Mucosa of gallbladder (tissue), 1 donor: Measurements from ENCODE around the gene MAGI2. TPM values are rescaled to one million over a fixed set of nuclear protein-coding genes. Genes with fewer than 3 reads are reported as not detected.

Experiments used
- DNase-seq: peaks from one replicate; pipeline ENCODE4 v3.0.0-alpha.2; 2020; ENCODE audit warnings: low spot score
- total RNA-seq: library from RNA; stranded (reverse); gene quantifications from one replicate; pipeline ENCODE4 v1.2.1, GENCODE V29; 2021
- donor health status: DM: no; HTN: no; CAD: no.

Gene MAGI2
- total RNA-seq, 1 donor from 2014 or later = 10.6 TPM

DNA sequence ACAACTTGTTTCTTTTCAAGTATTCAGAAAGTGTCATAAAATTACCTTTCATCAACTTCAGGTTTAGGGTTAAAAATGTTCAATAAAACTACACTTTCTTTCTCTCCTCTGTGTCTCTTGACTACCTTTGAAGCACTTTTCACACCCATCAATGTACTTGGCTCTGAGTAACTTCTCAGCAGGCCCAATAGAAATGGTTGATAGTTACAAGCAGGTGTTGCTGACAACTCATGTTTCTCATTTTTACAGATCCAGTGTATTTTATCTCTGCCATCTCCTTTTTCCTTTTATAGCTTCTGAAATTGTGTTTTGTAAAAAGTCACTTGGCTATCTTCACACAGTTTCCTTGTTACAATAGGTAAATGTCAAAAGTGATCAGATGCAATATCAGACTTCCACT lies 1306.9 kb downstream of the MAGI2 start:
- no peak for DNase-seq

DNA sequence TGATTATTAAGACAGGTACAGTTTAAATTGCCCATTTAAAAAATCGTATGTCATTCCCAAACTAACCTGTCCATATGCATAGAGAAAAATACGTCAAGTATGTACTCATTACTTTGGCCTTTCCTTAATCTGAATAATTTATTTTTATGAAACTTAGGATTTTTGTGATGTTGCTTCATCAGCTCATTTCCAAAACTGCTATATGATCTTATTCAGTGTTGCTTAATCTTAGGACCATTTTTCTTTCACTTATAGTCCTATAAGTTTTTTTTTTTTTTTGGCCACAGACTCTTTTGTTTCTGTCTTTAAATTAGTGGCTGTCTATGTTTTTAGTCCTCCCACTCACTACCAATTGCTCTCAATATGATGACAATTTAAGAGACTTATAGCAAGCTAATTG lies 1309.8 kb downstream of the MAGI2 start:
- DNase-seq = no peak

DNA sequence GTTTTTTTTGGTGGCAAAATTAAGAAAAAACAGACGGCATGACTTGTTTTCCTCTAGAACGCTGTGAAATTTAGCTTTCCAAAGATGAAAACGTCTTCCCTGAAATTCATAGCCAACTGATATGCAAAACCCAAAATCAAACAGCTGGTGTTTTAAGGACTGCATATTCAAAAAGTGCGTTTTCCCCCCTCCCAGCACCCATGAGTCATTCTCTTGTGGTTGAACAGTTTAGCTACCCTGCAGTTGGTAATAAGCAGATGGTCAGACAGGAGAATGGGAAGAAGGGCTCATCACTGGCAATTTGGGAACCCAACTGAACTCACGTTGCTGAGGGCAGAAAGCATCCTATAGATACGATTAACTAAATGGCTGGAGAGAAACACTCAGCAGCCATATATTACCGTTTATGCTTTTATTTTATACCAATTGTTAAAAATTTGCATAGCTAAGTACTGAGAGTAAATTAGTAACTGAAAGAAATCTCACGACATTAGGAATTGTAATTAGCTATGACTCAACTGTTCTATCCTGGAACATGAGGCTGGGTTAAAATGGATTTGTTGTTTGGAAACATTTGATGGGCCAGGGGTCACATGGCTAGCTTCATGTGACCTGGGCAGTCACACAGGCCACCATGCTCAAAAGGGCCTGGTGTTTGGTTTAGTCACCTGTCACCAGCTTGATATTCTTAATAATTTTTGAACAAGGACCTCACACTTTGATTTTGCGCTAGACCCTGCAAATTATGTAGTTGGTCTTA lies 1311.8 kb downstream of the MAGI2 start:
- DNase-seq = no peak

DNA sequence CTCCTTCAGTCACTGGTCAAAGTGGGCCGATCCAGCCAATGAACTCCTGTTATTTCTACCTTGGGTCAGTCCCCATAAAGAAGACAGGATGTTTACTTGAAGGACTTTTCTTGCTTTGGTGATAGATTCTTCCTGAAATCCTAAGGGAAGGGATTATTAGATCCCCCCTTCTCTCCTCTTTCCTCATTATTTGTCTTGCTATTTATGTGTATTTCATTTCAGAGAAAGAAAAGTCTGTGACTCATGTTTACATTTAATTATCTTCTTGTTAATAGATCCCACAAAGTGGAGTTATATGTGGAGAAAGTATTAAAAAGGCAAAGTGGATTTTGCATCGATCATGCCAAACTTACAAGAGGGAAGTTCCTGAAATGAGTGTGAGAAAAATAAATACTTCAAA lies 1313.4 kb downstream of the MAGI2 start:
- no peak for DNase-seq

DNA sequence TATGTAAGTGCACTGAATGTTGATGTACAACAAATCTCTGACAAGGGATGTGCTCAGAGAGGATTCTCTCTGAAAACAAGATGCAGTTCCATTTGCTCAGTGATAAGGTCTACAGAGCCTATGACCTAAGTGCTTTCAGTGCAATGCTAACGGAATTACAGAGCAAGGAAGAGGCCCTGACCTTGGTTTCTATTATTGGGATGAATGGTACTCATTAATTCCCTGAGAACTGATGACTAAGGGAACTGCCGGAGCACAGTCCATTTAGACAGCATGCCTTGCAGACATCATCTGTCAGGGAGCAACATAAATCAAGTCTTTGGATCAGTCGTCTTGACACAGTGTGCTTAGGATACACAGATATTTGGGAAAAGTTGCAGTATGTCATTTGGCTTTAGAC lies 1314.1 kb downstream of the MAGI2 start:
- no peak for DNase-seq

DNA sequence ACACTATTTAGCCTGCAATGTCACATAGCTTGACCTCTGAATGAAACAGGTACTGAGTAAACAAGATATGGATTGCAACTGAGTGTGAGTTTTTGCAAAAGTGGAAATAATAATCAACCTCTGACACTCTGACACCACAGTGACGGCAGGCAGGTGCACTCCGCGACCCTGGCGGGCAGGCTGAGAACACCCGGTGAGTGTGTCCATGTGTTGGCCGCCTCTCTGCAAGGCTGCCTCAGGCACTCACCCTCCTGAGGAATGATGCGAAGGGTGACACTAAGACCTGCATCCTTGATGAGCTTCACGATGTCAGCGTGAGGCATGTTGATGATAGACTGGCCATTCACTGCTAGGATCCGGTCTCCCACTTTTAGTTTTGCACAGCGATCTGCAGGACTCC lies 1318.7 kb downstream of the MAGI2 start:
- DNase-seq = no peak

DNA sequence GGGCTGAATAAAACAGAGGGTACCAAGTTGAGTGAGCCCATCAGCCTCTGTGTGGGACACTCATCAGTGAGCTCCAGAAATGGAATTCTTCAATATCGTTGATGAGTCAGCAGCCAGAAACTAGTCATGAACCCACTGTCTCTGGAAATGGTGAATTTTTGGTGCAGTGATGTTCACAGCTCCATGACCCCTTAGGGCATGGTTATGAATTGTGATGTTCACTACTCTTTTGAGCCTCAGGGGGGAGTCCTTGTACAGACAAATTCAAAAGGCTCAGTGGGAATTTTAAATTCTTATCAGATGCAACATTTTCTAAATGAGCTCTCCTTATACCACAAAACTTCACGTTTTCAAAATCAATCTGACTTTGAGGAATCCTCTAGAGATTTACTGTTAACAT lies 1319.2 kb downstream of the MAGI2 start:
- DNase-seq = no peak

DNA sequence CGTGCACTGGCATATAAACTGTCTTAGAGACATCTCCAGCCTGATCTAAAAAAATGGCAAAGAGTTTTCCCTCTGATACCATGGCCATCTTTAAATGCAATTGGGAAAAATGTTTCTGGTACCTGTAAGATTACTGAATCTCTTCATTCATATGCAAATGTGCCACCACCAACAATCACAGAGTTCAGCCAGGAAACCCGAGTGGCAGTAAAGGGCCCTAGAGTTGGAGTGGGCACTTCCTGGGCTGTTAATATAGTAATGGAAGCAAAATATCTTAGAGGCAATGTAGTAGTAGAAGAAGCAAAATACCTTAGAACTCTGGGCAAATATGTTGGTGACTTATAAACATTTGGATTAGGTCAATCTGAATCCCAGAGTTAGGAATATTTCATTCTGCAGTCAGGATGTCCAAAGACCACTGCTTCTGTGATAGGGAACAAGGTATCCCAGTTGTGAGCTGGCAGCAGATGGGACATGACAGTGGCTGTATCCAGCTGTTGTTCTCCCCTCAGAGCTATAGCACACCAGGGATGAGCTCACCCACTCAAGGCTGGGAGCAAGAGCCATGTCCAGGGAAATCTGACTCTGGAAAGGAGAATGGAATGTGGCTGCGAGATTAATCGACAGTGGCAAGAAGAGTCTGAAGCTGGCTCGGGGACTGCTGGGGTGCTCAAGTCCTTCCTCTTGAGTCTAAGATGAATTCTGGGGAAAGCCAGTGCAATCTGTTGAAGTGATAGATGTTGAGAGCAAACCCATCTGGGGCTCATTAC lies 1322.8 kb downstream of the MAGI2 start:
- DNase-seq = no peak

DNA sequence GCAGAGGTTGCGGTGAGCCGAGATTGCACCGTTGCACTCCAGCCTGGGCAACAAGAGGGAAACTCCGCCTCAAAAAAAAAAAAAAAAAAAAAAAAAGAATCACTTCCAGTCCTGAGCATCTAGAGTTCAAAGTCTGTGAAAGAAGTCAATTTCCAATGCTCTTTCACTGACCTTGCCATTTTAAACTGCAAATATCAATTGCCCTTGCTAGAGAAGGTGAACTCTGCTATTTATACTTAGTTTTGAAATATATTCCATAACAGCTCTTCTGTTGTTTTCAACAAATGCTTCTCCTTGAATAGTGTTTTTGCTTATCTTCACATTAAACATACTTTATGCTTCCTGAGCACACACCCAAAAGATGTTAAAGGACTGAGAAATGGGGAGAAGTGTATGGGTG lies 1323.6 kb downstream of the MAGI2 start:
- no peak for DNase-seq

DNA sequence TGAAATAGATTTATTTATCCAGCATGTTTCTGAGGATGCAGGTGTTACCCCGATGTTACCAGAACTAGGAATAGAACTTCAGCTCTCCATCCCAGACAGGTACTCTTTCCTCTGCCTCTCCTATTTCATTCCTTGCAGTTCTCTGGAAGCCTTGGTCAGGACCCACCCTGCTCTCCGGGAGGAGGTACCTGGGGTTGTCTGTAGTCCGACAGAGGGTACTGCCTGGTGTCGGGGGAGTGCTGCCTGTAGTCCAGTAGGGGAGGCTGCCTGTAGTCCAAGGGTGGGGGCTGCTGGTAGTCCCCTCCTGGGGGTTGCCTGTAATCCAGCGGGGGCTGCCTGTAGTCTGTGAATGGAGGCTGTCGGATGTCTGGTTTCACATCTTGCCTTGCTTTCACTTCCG lies 1326.5 kb downstream of the MAGI2 start:
- DNase-seq = no peak

DNA sequence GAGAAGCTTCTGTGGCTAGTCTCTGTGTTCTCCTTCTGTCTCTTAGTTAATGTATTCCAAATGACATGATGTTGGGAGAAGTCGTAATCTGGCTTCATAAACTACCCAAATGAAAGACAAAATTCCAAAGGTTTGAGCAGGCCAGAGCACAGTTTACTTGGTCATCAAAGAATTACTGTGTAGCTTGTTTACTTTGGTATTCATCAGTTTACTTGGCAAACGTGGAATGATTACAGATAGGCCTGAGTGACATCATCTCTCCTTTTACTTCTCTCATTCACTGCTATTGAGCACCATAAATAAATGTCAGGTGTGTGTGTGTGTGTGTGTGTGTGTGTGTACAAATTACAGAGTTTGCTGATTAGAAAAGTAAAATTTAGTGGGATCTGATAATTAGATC lies 1327.6 kb downstream of the MAGI2 start:
- DNase-seq = no peak

DNA sequence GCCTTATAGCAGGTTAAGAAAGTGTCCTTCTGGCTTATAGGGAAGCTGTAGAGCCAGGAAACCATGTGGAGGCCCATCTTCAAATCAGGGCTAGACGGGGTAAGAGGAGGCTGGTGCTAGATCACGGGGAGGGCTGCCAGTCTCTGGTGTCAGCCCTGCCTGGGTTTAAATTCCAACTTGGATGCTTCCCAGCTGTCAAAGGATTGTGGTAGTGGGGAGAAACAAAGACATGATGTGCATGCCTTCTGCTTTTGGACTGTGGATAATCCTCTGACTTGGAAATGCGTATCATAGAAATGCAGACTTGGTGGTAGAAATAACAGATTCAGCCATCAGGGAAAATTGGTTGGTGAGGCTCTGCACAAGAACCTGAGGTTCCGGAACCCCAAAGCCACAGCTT lies 1329.3 kb downstream of the MAGI2 start:
- no peak for DNase-seq

DNA sequence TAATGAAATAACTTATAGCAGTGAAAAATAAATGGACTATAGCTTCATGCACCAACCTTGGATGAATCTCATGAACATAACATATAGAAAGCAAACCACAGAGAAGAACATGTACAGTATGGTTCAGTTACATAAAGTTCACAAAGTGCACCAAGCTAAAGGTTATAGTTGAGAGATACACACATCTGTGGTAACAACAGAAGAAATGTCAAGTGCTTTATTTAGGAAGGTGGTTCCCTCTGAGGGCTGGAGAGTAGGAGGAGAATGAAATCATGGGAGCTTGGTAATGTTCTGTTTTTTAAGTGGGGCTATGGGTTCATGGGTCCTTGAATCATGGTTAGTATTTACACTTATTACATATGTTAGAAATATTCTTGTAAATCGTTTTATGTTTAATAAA lies 1331.6 kb downstream of the MAGI2 start:
- DNase-seq = no peak

DNA sequence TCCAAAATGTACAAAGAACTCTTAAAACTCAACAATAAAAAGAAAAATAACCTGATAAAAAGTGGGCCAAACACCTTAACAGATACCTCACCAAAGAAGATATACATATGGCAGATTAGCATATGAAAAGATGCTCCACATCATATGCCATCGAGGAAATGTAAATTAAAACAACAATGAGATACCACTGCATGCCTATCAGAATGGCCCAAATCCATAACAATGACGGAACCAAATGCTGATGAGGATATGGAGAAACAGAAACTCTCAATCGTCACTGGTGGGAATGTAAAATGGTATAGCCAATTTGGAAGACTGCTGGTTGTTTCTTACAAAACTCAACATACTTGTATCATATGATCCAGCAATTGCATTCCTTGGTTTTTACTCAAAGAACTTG lies 1335.0 kb downstream of the MAGI2 start:
- DNase-seq = no peak

DNA sequence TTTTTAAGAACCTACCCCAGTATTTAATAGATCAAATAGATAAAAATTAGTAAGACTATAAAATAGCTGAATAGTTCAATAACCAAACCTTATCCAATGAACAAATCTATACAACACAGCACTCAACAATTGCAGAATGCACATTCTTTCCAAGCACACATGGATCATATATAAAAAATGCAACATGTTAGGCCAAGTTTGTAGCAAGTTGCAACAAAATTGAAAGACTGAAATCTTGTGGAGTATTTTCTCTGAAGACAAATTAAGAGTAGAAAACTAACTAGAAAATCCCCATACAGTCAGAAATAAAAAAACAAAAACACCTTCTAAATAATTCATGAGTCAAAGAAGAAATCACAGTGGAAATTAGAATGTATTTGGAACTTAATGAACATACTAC lies 1337.6 kb downstream of the MAGI2 start:
- no peak for DNase-seq

DNA sequence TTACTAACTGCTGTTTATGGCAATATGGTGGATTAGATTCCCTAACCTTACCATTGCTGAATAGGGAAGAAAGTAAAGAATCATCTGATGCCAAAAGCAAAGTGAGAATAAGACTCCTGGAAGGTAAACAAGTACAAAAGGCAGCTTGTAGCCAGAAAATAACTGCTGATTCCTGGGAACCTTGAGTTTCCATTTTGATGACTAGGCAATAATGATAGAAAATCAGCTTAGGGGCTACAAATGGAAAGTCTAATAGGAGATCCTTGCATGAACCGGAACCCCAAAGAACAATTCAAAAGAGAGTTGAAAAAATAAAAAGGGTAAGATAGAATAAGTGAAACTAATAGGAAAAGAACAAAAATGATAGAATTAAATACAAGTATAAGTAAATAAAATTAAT lies 1338.5 kb downstream of the MAGI2 start:
- no peak for DNase-seq

DNA sequence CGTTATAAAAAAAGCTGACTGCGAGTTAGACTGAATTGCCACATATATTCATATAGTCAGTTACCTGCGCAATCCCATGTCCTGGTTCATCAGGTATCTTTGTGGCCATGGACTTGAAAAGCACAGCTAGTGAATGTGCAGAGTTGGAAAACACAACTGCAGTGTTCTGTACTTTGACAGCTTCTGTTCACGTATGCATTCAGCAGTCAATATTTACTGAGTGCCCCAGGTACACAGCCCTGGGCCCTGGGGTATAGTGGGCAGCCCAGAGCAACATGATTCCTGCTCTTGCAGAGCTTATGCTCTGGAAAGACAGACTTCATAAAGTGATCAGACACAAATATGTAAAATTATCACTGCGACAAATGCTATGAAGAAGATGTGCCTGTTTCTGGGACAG lies 1341.0 kb downstream of the MAGI2 start:
- no peak for DNase-seq

DNA sequence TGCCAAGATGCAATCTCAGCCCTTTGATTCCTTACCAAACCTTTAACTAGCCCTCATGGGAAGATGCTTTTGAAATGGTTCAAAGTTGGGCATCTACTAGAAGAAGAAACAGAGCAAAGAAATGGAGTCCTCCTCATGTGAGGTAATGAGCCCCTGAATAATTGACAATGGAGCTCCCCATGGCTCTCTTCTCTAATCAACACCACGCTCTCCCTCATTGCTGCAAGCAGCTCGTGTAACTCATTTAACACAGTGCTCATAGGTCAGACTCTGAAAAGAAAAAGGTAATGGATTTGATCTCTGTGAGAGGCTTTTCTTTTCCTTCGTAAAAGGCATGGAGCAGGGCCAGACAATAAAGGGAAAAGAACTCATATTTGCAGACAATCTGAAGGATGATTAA lies 1342.1 kb downstream of the MAGI2 start:
- DNase-seq = no peak

DNA sequence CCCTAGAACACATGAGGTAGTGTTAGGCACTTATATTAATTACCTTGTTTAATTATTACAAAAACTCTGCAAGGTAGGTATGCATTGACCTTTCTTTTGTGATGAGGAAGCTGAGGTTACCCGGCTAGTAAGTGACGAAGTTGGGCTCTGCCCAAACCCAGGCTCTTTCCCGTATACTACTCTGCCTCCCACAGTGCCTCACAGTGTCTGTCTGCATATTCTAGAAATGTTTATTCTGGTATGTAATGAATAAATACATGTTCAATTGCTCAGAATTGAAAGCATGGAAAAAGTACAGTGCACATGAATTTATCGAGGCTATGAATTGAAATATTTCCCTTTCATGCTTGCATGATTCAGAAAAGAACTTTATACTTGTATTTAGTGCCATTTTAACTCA lies 1350.0 kb downstream of the MAGI2 start:
- DNase-seq = no peak

DNA sequence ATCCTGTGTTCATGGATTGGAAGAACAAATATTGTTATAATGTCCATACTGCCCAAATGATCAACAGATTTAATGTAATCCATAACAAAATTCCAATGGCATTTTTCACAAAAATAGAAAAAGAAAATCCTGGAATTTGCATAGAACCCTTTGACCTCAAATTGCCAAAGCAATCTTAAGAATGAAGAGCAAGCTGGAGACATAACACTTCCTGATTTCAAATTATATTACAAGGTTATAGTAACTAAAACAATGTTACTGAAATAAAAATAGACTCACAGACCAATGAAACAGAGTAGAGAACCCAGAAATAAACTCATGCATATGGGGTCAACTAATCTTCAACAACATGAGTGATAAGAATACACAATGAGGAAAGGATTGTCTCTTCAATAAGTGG lies 1352.4 kb downstream of the MAGI2 start:
- no peak for DNase-seq

DNA sequence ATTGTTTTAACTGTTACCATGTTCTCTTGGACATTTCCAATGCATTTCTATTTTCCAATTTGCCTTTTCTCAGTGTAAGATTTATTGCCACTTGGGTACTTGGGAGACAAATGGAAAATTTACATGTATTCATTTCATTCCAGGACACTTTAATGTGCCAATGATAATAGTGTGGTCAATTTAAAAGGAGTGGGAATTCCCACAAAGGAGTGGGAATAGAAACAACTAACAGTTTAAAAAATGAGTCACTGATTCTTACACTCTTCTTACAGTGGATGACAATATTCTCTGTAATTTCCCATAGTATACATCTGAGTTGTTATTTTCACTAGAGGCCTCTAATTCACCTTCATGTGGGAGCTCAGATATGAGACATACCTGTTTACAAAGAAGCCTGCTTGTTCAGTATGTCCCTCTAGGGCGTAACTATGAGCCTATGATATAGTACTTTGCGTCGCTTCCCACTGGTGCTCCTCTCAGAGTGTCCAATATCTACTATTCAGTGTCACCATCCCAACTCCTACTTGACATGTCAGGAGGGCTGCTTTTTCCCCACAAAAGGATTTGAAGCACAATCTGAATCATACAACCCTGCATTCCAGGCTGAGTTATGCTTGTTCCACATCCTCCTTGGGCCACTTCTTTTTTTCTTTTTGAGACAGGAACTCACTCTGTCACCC lies 1353.6 kb downstream of the MAGI2 start:
- DNase-seq = no peak

DNA sequence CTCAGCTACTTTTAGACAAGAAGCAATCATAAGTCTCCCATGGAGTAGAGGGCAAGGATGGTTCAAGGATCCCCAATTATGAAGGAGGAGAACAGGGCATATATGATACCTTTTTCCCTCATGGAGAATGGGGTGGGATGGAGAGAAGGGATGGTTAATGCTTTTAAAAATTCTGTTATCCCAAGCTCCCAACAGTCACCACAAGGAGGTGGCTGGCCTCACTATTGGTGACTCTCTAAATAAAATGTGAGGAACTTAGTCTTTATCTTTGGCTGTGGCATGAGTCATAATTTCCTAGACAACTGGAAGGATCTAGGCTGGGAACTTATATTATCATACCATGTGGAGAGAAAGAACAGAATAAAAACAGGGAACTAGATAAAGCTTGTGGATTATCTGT lies 1357.9 kb downstream of the MAGI2 start:
- no peak for DNase-seq

DNA sequence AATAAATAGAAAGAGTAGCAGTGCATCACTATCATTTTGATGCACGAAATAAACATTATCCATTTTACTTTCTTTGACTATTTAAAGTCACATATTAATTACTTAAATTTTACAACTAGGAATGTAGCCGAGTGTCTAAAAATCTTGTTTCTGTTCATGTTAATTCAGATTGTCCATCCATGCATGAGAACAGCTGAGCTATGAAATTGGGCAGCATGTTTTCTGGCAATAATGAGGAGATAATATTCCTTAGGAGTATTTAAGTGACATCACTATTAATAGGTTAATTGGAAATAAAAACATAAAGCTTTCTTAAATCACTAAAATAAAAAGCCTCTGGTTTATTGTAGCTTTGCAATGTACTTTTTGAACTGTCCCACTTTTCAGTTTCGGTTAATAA lies 1361.1 kb downstream of the MAGI2 start:
- DNase-seq = no peak
